Upper lobe of left lung (tissue), 6 donors: ENCODE measurements around the gene SLC17A2. TPM values are rescaled to one million over a fixed set of nuclear protein-coding genes. Genes with fewer than 3 reads are reported as not detected.
"Not testable (repeated sequence)": the region's sequence is repeated elsewhere in the genome, so short reads cannot be mapped to it uniquely, and the experiment has no call there.

ENCODE experiments used
- ATAC-seq, 2 donors: fragments of 200-7000 bp; cut with Tn5 transposase; one replicate each; pipeline ENCODE4 v1.9.1; 2022; ENCODE audit warnings: mild to moderate bottlenecking in 2 of 2, moderate library complexity in 2 of 2; ENCODE audit not compliant: low FRiP score in 2 of 2
- DNase-seq, 2 donors: peaks; one replicate each; pipeline ENCODE4 v3.0.0-alpha.2; 2019 to 2020
- H3K27ac ChIP-seq, 4 donors: fragments of 200-600 bp; sonication (generic); one replicate each; pipeline ENCODE4 v1.5.1; 2016 to 2019
- H3K27me3 ChIP-seq, 4 donors: fragments of 200-600 bp; sonication (generic); one replicate each; pipeline ENCODE4 v1.5.1; 2017 to 2019
- H3K36me3 ChIP-seq, 4 donors: fragments of 200-600 bp; sonication (generic); one replicate each; pipeline ENCODE4 v1.5.1; 2016 to 2019
- H3K4me1 ChIP-seq, 4 donors: fragments of 200-600 bp; sonication (generic); one replicate each; pipeline ENCODE4 v1.5.1; 2018 to 2019
- H3K4me3 ChIP-seq, 4 donors: fragments of 200-600 bp; sonication (generic); one replicate each; pipeline ENCODE4 v1.5.1; 2017 to 2019; ENCODE audit warnings: mild to moderate bottlenecking in 2 of 4, moderate library complexity in 1 of 4
- H3K9me3 ChIP-seq, 4 donors: fragments of 200-600 bp; sonication (generic); one replicate each; pipeline ENCODE4 v1.5.1; 2018 to 2019
- EP300 ChIP-seq, 4 donors: sonication (generic); formaldehyde crosslinking; IDR thresholded peaks; one replicate each; pipeline ENCODE4 v1.5.1; 2017; ENCODE audit warnings: antibody characterized with exemption in 4 of 4, control low read depth in 2 of 4
- POLR2A ChIP-seq, 4 donors: fragments of 450-650 bp; IDR thresholded peaks; one replicate each; pipeline ENCODE4 v1.5.1; 2016 to 2017; ENCODE audit warnings: antibody characterized with exemption in 4 of 4, mild to moderate bottlenecking in 2 of 4
- POLR2AphosphoS5 ChIP-seq, 2 donors: sonication (generic); formaldehyde crosslinking; IDR thresholded peaks; one replicate each; pipeline ENCODE4 v1.5.1; 2017; ENCODE audit warnings: antibody characterized with exemption in 2 of 2
- WGBS, 2 donors: methylation state at CpG; one replicate each; pipeline ENCODE4 v1.1.5; 2017 to 2018; 5-methylcytosine and 5-hydroxymethylcytosine counted together
- total RNA-seq, 6 donors: library from RNA; depleted of rRNA in 4 of 6; stranded (reverse); fragments of >200 nt in 4 of 6; gene quantifications; one replicate each; pipeline versions ENCODE4 v1.1.0 to v1.2.1, GENCODE V29; 2016 to 2021
- TF ChIP-seq, protein P1 (sequence below), 6 experiments: fragments of 450-650 bp in 4 of 6; fragments of 200-600 bp in 2 of 6; sonication (generic) in 2 of 6; IDR thresholded peaks; one replicate each; pipeline ENCODE4 v1.5.1; 2016 to 2019; ENCODE audit warnings: antibody characterized with exemption in 6 of 6
- donor health status: DM: no; HTN: no; CAD: no; lungs with moderate emphysema.
- donor health status: DM: no; HTN: yes; CAD: no; lungs with severe emphysema.

Gene SLC17A2
- total RNA-seq, 6 donors from 2014 or later: not detected

DNA sequence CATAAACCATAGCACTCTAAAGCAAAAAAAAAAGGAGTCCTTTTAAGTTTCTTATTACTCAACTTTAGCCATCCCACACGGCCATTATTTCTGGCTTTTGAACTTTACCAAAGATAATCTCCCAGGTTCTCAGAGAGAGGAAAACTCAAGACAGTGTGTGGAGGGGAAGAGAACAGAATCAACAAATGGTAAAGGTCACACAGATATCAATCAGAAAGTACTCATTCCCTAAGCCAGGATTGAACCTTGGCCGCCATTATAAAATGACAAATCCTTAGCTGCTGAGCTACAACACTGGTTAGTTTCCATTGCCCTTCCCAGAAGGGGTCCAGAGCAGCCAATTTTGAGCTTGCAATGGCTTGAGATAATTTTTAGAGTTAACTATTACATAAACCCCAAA is 22.0 kb upstream of the SLC17A2 start:
- no peaks in the 10 kb centered on the region for H3K9me3 ChIP-seq
- H3K27me3 ChIP-seq: no peaks in the 10 kb centered on the region
- no peaks in the 10 kb centered on the region for H3K4me1 ChIP-seq
- no peak for TF ChIP-seq POLR2A (IDR thresholded peaks at IDR 0.05)
- no peak for TF ChIP-seq POLR2AphosphoS5 (IDR thresholded peaks at IDR 0.05)
- no peak for TF ChIP-seq EP300 (IDR thresholded peaks at IDR 0.05)
- TF ChIP-seq, protein P1, sequence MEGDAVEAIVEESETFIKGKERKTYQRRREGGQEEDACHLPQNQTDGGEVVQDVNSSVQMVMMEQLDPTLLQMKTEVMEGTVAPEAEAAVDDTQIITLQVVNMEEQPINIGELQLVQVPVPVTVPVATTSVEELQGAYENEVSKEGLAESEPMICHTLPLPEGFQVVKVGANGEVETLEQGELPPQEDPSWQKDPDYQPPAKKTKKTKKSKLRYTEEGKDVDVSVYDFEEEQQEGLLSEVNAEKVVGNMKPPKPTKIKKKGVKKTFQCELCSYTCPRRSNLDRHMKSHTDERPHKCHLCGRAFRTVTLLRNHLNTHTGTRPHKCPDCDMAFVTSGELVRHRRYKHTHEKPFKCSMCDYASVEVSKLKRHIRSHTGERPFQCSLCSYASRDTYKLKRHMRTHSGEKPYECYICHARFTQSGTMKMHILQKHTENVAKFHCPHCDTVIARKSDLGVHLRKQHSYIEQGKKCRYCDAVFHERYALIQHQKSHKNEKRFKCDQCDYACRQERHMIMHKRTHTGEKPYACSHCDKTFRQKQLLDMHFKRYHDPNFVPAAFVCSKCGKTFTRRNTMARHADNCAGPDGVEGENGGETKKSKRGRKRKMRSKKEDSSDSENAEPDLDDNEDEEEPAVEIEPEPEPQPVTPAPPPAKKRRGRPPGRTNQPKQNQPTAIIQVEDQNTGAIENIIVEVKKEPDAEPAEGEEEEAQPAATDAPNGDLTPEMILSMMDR (IDR thresholded peaks at IDR 0.05): no peak
- H3K4me3 ChIP-seq: no peak overlapping the region
- no peak overlapping the region for H3K27ac ChIP-seq
- 95% methylated on average over 2 of the region's 2 CpGs for WGBS, 2 donors
- DNase-seq (no peak), ATAC-seq (no peak)
- H3K36me3 ChIP-seq: no peaks in the 10 kb centered on the region

DNA sequence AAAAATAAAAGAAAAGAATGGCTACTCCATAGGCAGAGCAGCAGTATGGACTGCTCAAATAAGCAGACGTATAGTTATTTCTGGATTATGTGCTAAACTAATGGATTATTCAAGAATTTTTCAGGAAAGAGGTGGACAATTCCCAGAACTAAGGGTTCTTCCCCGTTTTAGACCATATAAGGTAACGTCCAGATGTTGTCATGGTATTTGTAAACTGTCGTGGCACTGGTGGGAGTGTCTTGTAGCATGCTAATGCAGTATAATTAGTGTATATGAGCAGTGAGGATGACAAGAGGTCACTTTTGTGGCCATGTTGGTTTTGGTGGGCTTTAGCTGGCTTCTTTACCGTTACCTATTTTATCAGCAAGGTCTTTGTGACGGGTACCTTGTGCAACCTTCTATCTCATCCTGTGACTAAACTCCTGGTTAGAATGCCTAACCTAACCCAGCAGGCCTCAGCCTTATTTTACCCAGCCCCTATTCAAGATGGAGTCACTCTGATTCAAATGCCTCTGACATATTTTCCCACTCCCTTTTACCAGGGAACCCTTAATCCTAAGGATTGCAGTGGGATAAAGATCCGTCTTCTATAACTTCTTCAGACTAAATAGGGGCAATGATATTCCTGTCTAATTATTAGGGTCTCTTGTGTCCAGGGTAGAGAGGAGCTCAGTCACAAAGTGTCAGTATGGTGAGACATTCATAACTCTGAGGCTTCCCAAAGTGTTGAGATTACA is 21.0 kb upstream of the SLC17A2 start:
- WGBS, 2 donors: 64 to 81% methylated on average over 7 of the region's 7 CpGs
- no peak overlapping the region for H3K4me3 ChIP-seq
- no peak overlapping the region for H3K27ac ChIP-seq
- ATAC-seq (no peak), DNase-seq (no peak)
- TF ChIP-seq EP300 (IDR thresholded peaks at IDR 0.05): no peak
- TF ChIP-seq POLR2AphosphoS5 (IDR thresholded peaks at IDR 0.05): no peak
- TF ChIP-seq, protein P1 (IDR thresholded peaks at IDR 0.05): no peak
- no peak for TF ChIP-seq POLR2A (IDR thresholded peaks at IDR 0.05)
- no peaks in the 10 kb centered on the region for H3K9me3 ChIP-seq
- H3K27me3 ChIP-seq: no peaks in the 10 kb centered on the region
- H3K36me3 ChIP-seq: no peaks in the 10 kb centered on the region
- no peaks in the 10 kb centered on the region for H3K4me1 ChIP-seq

DNA sequence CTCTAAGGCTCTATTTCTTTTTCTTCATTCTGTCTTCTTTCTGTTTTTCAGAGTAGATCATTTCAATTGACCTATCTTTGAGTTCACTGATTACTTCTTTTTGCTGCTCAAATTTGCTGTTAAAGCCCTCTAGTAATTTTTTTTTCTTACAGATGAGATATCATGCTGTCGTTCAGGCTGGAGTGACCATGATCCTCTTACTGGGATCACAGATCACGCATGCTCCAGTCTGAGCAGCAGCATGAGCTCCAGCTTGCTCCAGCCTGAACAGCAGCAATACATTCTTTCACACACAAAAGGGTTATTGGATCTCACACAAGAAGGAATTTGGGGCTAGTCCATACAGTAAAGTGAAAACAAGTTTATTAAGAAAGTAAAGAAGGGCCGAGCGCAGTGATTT is 19.8 kb upstream of the SLC17A2 start:
- no peaks in the 10 kb centered on the region for H3K36me3 ChIP-seq
- no peak for ATAC-seq
- no peak overlapping the region for H3K4me3 ChIP-seq
- TF ChIP-seq POLR2A (IDR thresholded peaks at IDR 0.05) (no peak), POLR2AphosphoS5 (IDR thresholded peaks at IDR 0.05) (no peak), EP300 (IDR thresholded peaks at IDR 0.05) (no peak)
- TF ChIP-seq, protein P1 (IDR thresholded peaks at IDR 0.05): no peak
- no peak overlapping the region for H3K27ac ChIP-seq
- no peaks in the 10 kb centered on the region for H3K27me3 ChIP-seq
- no peaks in the 10 kb centered on the region for H3K4me1 ChIP-seq
- no peak for DNase-seq
- no peaks in the 10 kb centered on the region for H3K9me3 ChIP-seq
- WGBS, 2 donors: 81 to 83% methylated on average over 4 of the region's 4 CpGs

DNA sequence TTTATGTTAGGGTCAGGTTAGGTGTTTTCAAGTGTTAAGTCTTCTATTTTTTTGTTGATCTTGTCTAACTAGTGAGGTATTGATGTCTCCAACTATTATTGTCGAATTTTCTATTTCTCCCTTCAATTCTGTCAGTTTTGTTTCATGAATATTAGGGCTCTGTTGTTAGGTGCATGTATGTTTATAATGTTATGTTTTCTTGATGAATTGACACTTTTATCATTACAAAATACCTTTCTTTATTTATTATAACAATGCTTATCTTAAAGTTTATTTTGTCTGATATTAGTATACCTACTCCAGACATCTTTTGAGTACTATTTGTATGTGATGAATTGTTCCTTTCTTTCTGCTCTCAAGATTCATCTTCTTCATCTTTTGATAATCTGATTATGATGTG is 19.2 kb upstream of the SLC17A2 start:
- TF ChIP-seq EP300 (IDR thresholded peaks at IDR 0.05): no peak
- ATAC-seq (no peak), DNase-seq (no peak)
- H3K4me3 ChIP-seq: no peak overlapping the region
- H3K36me3 ChIP-seq: no peaks in the 10 kb centered on the region
- H3K27ac ChIP-seq: no peak overlapping the region
- WGBS, 2 donors: 88 to 90% methylated on average over 1 of the region's 1 CpG
- H3K4me1 ChIP-seq: no peaks in the 10 kb centered on the region
- H3K9me3 ChIP-seq: no peaks in the 10 kb centered on the region
- no peaks in the 10 kb centered on the region for H3K27me3 ChIP-seq

DNA sequence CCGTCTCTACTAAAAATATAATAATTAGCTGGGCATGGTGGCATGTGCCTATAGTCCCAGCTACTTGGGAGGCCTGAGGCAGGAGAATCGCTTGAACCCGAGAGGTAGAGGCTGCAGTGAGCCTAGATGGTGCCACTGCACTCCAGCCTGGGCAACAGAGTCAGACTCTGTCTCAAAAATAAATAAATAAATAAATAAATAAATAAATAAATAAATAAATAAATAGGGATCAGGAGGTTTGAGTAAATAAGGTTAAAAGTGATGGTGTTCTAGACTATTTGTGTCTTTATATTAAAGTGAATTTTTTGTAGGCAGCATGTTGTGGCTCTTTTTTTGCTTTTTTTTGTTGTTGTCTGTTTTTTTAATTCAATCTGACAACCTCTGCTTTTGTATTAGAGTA is 17.0 kb upstream of the SLC17A2 start:
- H3K4me1 ChIP-seq: not testable (repeated sequence)
- 93 to 100% methylated on average over 3 of the region's 3 CpGs for WGBS, 2 donors

DNA sequence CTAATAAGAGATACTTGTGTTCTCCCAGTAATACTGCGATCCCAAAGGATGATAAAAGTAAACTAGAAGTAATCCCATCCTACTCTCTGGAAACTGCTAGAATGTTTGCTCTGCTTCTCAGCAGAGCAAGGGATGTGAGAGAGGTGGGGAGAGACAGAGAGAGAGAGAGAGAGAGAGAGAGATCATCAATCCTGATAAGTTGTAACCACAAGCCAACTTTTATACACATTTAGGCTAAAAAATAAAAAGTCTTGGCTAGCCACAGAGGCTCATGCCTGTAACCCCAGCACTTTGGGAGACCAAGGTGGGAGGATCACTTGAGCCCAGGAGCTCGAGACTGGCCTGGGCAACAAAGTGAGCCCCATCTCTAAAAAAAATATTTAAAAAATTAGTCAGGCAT is 16.1 kb upstream of the SLC17A2 start:
- 89 to 96% methylated on average over 2 of the region's 2 CpGs for WGBS, 2 donors
- DNase-seq (no peak), ATAC-seq (no peak)
- Histone ChIP-seq H3K4me3 (no peak overlapping the region), H3K9me3 (no peaks in the 10 kb centered on the region), H3K27ac (no peak overlapping the region), H3K4me1 (no peaks in the 10 kb centered on the region), H3K36me3 (no peaks in the 10 kb centered on the region), H3K27me3 (no peaks in the 10 kb centered on the region)
- no peak for TF ChIP-seq EP300 (IDR thresholded peaks at IDR 0.05)
- no peak for TF ChIP-seq POLR2AphosphoS5 (IDR thresholded peaks at IDR 0.05)
- TF ChIP-seq, protein P1 (IDR thresholded peaks at IDR 0.05): no peak
- TF ChIP-seq POLR2A (IDR thresholded peaks at IDR 0.05): no peak

More for the DNA sequence above, 17.0 kb upstream of the SLC17A2 start:
- not testable (repeated sequence) for H3K27ac ChIP-seq, H3K36me3 ChIP-seq, DNase-seq, H3K4me3 ChIP-seq, H3K9me3 ChIP-seq, H3K27me3 ChIP-seq, ATAC-seq

DNA sequence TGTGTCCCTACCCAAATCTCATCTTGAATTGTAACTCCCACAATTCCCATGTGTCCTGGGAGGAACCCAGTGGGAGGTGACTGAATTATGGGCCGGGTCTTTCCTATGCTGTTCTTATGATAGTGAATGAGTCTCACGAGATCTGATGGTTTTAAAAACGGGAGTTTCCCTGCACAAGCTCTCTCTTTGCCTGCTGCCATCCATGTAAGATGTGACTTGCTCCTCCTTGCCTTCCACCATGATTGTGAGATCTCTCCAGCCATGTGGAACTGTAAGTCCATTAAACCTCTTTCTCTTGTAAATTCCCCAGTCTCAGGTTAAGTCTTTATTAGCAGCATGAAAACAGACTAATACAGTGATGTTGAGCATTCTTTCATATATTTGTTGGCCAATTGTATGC is 15.2 kb upstream of the SLC17A2 start:
- not testable (repeated sequence) for H3K4me1 ChIP-seq, H3K9me3 ChIP-seq, H3K36me3 ChIP-seq, DNase-seq, ATAC-seq, H3K27ac ChIP-seq, H3K4me3 ChIP-seq, H3K27me3 ChIP-seq
- 92 to 98% methylated on average over 3 of the region's 3 CpGs for WGBS, 2 donors
